Type B pancreatic cell (in vitro differentiated cells): ENCODE results near the gene ATP2A1. TPM values are rescaled to one million over a fixed set of nuclear protein-coding genes. Genes with fewer than 3 reads are reported as not detected.

Experiments
- DNase-seq: peaks from one replicate; pipeline ENCODE4 v3.0.0; 2021; ENCODE audit warnings: mixed read lengths; ENCODE audit not compliant: unreplicated experiment; ENCODE audit errors: extremely low spot score
- H3K27ac Mint-ChIP-seq: 2 replicates; pipeline ENCODE4 v1.8.0; 2021; ENCODE audit warnings: mild to moderate bottlenecking, mixed read lengths
- H3K27me3 Mint-ChIP-seq: 2 replicates; pipeline ENCODE4 v1.8.0; 2021; ENCODE audit warnings: mixed read lengths
- H3K36me3 Mint-ChIP-seq: 2 replicates; pipeline ENCODE4 v1.8.0; 2021; ENCODE audit warnings: mixed read lengths
- H3K4me1 Mint-ChIP-seq: one replicate; pipeline ENCODE4 v1.8.0; 2021; ENCODE audit warnings: mixed read lengths; ENCODE audit not compliant: unreplicated experiment
- H3K4me3 Mint-ChIP-seq: 2 replicates; pipeline ENCODE4 v1.8.0; 2021; ENCODE audit warnings: mild to moderate bottlenecking, mixed read lengths
- H3K9me3 Mint-ChIP-seq: 2 replicates; pipeline ENCODE4 v1.8.0; 2021; ENCODE audit warnings: mixed read lengths
- CTCF ChIP-seq: fragments of 200-600 bp; sonication (generic); conservative IDR thresholded peaks from 2 replicates; pipeline ENCODE4 v1.5.0; 2021; ENCODE audit warnings: antibody characterized with exemption, mild to moderate bottlenecking
- total RNA-seq: library from RNA; stranded (reverse); gene quantifications from 2 replicates; pipeline ENCODE4 v1.2.1, GENCODE V29; 2021; ENCODE audit warnings: low replicate concordance

ATP2A1 gene
- total RNA-seq, 1 donor from 2014 or later, result 4.4 TPM

GRCh38 chr16:28918698-28919097 is 40.4 kb downstream of the ATP2A1 start:
- DNase-seq, result no peak
- H3K4me1 Mint-ChIP-seq, result peaks cover 4% of the 10 kb centered on the region
- no peak overlapping the region for H3K4me3 Mint-ChIP-seq
- no peak overlapping the region for H3K27ac Mint-ChIP-seq
- H3K36me3 Mint-ChIP-seq, result peaks cover 14% of the 10 kb centered on the region
- TF ChIP-seq CTCF, result no peak
- H3K9me3 Mint-ChIP-seq, result no peaks in the 10 kb centered on the region
- no peaks in the 10 kb centered on the region for H3K27me3 Mint-ChIP-seq

- Mint-ChIP-seq H3K27ac (peak overlapping the region; percentile 99), H3K4me1 (peaks cover 16% of the 10 kb centered on the region), H3K4me3 (peak overlapping the region; percentile 99), H3K9me3 (no peaks in the 10 kb centered on the region), H3K27me3 (no peaks in the 10 kb centered on the region), H3K36me3 (peaks cover 12% of the 10 kb centered on the region)
- no peak for TF ChIP-seq CTCF
- DNase-seq, result no peak
Measured at GRCh38 chr16:28923231-28923587, 44.9 kb downstream of the ATP2A1 start.

- Mint-ChIP-seq H3K9me3 (no peaks in the 10 kb centered on the region), H3K27ac (peak overlapping the region; percentile 99), H3K4me1 (peaks cover 16% of the 10 kb centered on the region), H3K27me3 (no peaks in the 10 kb centered on the region), H3K36me3 (peaks cover 12% of the 10 kb centered on the region), H3K4me3 (peak overlapping the region; percentile 99)
- TF ChIP-seq CTCF, result no peak
- no peak for DNase-seq
Measured at GRCh38 chr16:28923652-28924398, 45.5 kb downstream of the ATP2A1 start.

GRCh38 chr16:28924399-28924761 is 46.1 kb downstream of the ATP2A1 start:
- H3K27me3 Mint-ChIP-seq, result no peaks in the 10 kb centered on the region
- peak overlapping the region; percentile 99 for H3K4me3 Mint-ChIP-seq
- peaks cover 12% of the 10 kb centered on the region for H3K36me3 Mint-ChIP-seq
- no peak for DNase-seq
- H3K4me1 Mint-ChIP-seq, result peaks cover 16% of the 10 kb centered on the region
- H3K9me3 Mint-ChIP-seq, result no peaks in the 10 kb centered on the region
- no peak for TF ChIP-seq CTCF
- H3K27ac Mint-ChIP-seq, result peak overlapping the region; percentile 99

- Mint-ChIP-seq H3K27ac (peak within 1 kb of the TSS; percentile 99), H3K4me3 (peak within 1 kb of the TSS; percentile 99), H3K4me1 (peaks cover 16% of the 10 kb centered on the region), H3K27me3 (no peaks in the 10 kb centered on the region), H3K9me3 (no peaks in the 10 kb centered on the region), H3K36me3 (peaks cover 8% of the 10 kb centered on the region)
- peak; percentile 99 for DNase-seq
- TF ChIP-seq CTCF, result no peak
Measured at GRCh38 chr16:28924762-28925385, 46.6 kb downstream of the ATP2A1 start, which contains the start of gene RABEP2. TSS of gene RABEP2 (minus strand) at chr16:28925238. CDS start at chr16:28925163, 75 bp downstream.
